IMR-90 (cell line): Measurements from ENCODE around the gene KIF16B. TPM values are rescaled to one million over a fixed set of nuclear protein-coding genes. Genes with fewer than 3 reads are reported as not detected.

Source experiments
- ATAC-seq: fragments of 200-7000 bp; cut with Tn5 transposase; 2 replicates; pipeline ENCODE4 v1.9.1; 2020; ENCODE audit warnings: low read depth, mild to moderate bottlenecking, moderate library complexity
- BruUV-seq: library from RNA; stranded (reverse); fragments of 400-500 nt; replicated peaks from 2 replicates; lab custom pipeline; 2021; lab: Mats Ljungman, UMichigan
- CTCF ChIA-PET: fragments of 300-600 bp; formaldehyde crosslinking; extraction: SDS; loops from one replicate; lab custom pipeline; 2021; ENCODE audit warnings: antibody characterized with exemption; lab: Yijun Ruan, JAX
- POLR2A ChIA-PET: fragments of 300-600 bp; sonication (Branson Sonifier 250); formaldehyde crosslinking; loops from one replicate; lab custom pipeline; 2022; ENCODE audit warnings: antibody characterized with exemption; ENCODE audit not compliant: unreplicated experiment; lab: Charles Lee
- DNase-seq: peaks from one replicate; pipeline ENCODE4 v3.0.0; 2013
- H2AFZ ChIP-seq: replicated peaks from 2 replicates; pipeline ENCODE3; 2013; ENCODE audit warnings: low read length, mild to moderate bottlenecking; ENCODE audit not compliant: poor library complexity
- H2AK5ac ChIP-seq: 2 replicates; pipeline ENCODE4 v1.6.1; 2013; ENCODE audit warnings: low read depth, low read length, inconsistent platforms
- H2AK9ac ChIP-seq: replicated peaks from 2 replicates; pipeline ENCODE3; 2013; ENCODE audit warnings: mild to moderate bottlenecking, low read depth, low read length, moderate library complexity; ENCODE audit not compliant: poor library complexity
- H2BK120ac ChIP-seq: 2 replicates; pipeline ENCODE4 v1.6.1; 2013; ENCODE audit warnings: low read depth, low read length, inconsistent platforms
- H2BK15ac ChIP-seq: 3 replicates; pipeline ENCODE4 v1.6.1; 2013; ENCODE audit warnings: low read depth, low read length, inconsistent platforms
- H2BK20ac ChIP-seq: 2 replicates; pipeline ENCODE4 v1.6.1; 2013; ENCODE audit warnings: low read depth, mild to moderate bottlenecking, inconsistent platforms, low read length, moderate library complexity
- H2BK5ac ChIP-seq: 2 replicates; pipeline ENCODE4 v1.6.1; 2013; ENCODE audit warnings: mild to moderate bottlenecking, low read depth, low read length, inconsistent platforms; ENCODE audit not compliant: poor library complexity, severe bottlenecking
- H3K14ac ChIP-seq: replicated peaks from 2 replicates; pipeline ENCODE4 v1.6.1; 2013; ENCODE audit warnings: low read depth, low read length, inconsistent platforms
- H3K18ac ChIP-seq: 2 replicates; pipeline ENCODE4 v1.6.1; 2013; ENCODE audit warnings: low read depth, low read length, control low read depth
- H3K23ac ChIP-seq: 2 replicates; pipeline ENCODE4 v1.6.1; 2013; ENCODE audit warnings: low read depth, low read length, inconsistent platforms
- H3K27ac ChIP-seq: 2 replicates; pipeline ENCODE4 v1.5.1; 2013; ENCODE audit warnings: mild to moderate bottlenecking, control low read depth, low read length; ENCODE audit not compliant: insufficient read depth
- H3K27me3 ChIP-seq: 2 replicates; pipeline ENCODE4 v1.6.1; 2013; ENCODE audit warnings: low read length; ENCODE audit not compliant: control insufficient read depth, insufficient read depth
- H3K36me3 ChIP-seq: 2 replicates; pipeline ENCODE4 v1.6.1; 2013; ENCODE audit warnings: low read length, mixed read lengths; ENCODE audit not compliant: control insufficient read depth, insufficient read depth
- H3K4ac ChIP-seq: 2 replicates; pipeline ENCODE4 v1.6.1; 2013; ENCODE audit warnings: low read depth, low read length, inconsistent platforms
- H3K4me1 ChIP-seq: 2 replicates; pipeline ENCODE4 v1.6.1; 2013; ENCODE audit warnings: low read length, mixed read lengths; ENCODE audit not compliant: control insufficient read depth, insufficient read depth
- H3K4me2 ChIP-seq: 2 replicates; pipeline ENCODE4 v1.6.1; 2013; ENCODE audit warnings: low read depth, mild to moderate bottlenecking, control low read depth, low read length, moderate library complexity
- H3K4me3 ChIP-seq: 2 replicates; pipeline ENCODE4 v1.5.1; 2013; ENCODE audit warnings: low read depth, mild to moderate bottlenecking, control low read depth, low read length, moderate library complexity; ENCODE audit not compliant: insufficient read depth
- H3K56ac ChIP-seq: 2 replicates; pipeline ENCODE4 v1.6.1; 2013; ENCODE audit warnings: low read length, inconsistent platforms; ENCODE audit not compliant: insufficient read depth; ENCODE audit errors: extremely low read depth
- H3K79me1 ChIP-seq, 2 experiments: 2 replicates each; pipeline ENCODE4 v1.6.1; 2013; ENCODE audit warnings: low read length in 2 of 2, inconsistent platforms in 1 of 2, low read depth in 1 of 2
- H3K9ac ChIP-seq: 2 replicates; pipeline ENCODE4 v1.6.1; 2013; ENCODE audit warnings: low read depth, low read length, control low read depth
- H3K9me1 ChIP-seq: 2 replicates; pipeline ENCODE4 v1.6.1; 2013; ENCODE audit warnings: low read length, inconsistent platforms; ENCODE audit not compliant: insufficient read depth
- H3K9me3 ChIP-seq: 2 replicates; pipeline ENCODE4 v1.6.1; 2013; ENCODE audit warnings: low read length; ENCODE audit not compliant: control insufficient read depth, insufficient read depth
- H4K20me1 ChIP-seq: 2 replicates; pipeline ENCODE4 v1.6.1; 2013; ENCODE audit warnings: low read length, inconsistent platforms; ENCODE audit not compliant: insufficient read depth
- H4K5ac ChIP-seq: 2 replicates; pipeline ENCODE4 v1.6.1; 2013; ENCODE audit warnings: mild to moderate bottlenecking, low read depth, low read length, control low read depth
- H4K8ac ChIP-seq, 2 experiments: 2 replicates each; pipeline ENCODE4 v1.6.1; 2013; ENCODE audit warnings: low read depth in 2 of 2, low read length in 2 of 2, control low read depth in 1 of 2, inconsistent platforms in 1 of 2
- H4K91ac ChIP-seq: 2 replicates; pipeline ENCODE4 v1.6.1; 2013; ENCODE audit warnings: low read depth, low read length, inconsistent platforms; ENCODE audit not compliant: insufficient read depth
- CEBPB ChIP-seq: IDR thresholded peaks from 2 replicates; pipeline ENCODE4 v1.6.1; 2012; ENCODE audit warnings: low read depth, low read length, improper control_type of control experiment
- SMC3 ChIP-seq: fragments of 150-350 bp; IDR thresholded peaks from 2 replicates; pipeline ENCODE4 v1.6.1; 2016; ENCODE audit warnings: low read depth, mild to moderate bottlenecking, antibody characterized with exemption, low read length, moderate library complexity
- WGBS, 2 experiments: methylation state at CpG; one replicate each; pipeline versions ENCODE4 v1.1.5 to v1.1.7; 2013; ENCODE audit warnings: missing lambda C conversion rate in 2 of 2; ENCODE audit not compliant: insufficient read length in 1 of 2; ENCODE audit errors: extremely low coverage in 2 of 2; 5-methylcytosine and 5-hydroxymethylcytosine counted together
- dilution Hi-C: fragments of 300-500 bp; cut with HindIII; formaldehyde crosslinking; loops from one replicate; pipeline ENCODE4 v1.14.3; 2018; ENCODE audit warnings: low sequenced_read_pairs; ENCODE audit not compliant: unreplicated experiment
- in situ Hi-C: fragments of 300-500 bp; cut with MboI; formaldehyde crosslinking; loops from 3 replicates; pipeline ENCODE4 v1.14.3; 2019; ENCODE audit warnings: low sequenced_read_pairs, inconsistent platforms, mixed read lengths
- intact Hi-C: fragments of 100-400 bp; cut with micrococcal nuclease; formaldehyde crosslinking; loops from 2 replicates; pipeline ENCODE4 v1.10.0; 2022
- polyA plus RNA-seq, 3 experiments: library from polyadenylated mRNA; depleted of rRNA; stranded (reverse); fragments of >200 nt; gene quantifications; 2 replicates each; pipeline ENCODE4 v1.2.3, GENCODE V29; 2012; ENCODE audit warnings: low replicate concordance in 1 of 3
- total RNA-seq: library from RNA; depleted of rRNA; stranded (reverse); fragments of >200 nt; gene quantifications from 2 replicates; pipeline ENCODE4 v1.2.3, GENCODE V29; 2012

KIF16B gene
- total and polyA plus RNA-seq, 2 of the 4 experiments (the other 2 are of a cell fraction): 4.7 to 10.0 TPM

DNA sequence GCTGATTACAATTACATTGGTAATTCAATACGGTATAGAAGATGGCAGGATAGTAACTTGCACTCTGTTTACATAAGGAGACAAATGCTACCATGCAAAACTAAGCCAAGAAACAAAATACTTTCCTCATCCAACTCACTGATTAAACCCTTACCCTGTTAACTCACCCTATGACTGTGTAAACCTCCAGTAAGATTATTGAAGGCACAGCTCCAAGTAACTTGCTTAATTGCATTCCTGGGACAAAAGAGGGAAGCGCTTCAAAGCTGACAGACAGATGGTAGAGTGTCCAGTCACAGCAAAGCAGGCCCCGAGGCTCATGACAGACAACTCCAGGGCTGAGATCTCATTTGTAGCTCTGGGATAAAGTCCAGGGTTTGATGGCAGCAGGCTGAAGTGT, 6.9 kb upstream of the KIF16B start:
- H2AFZ ChIP-seq: peak overlapping the region; percentile 29
- peaks cover 9% of the 10 kb centered on the region for H3K4me1 ChIP-seq
- no peak overlapping the region for H3K9ac ChIP-seq
- no peaks in the 10 kb centered on the region for H3K36me3 ChIP-seq
- no peak overlapping the region for H2BK20ac ChIP-seq
- peak; percentile 77 for DNase-seq
- no peak overlapping the region for H2BK5ac ChIP-seq
- H3K27ac ChIP-seq: no peak overlapping the region
- WGBS, 2 experiments: 0% methylated on average over 1 of the region's 3 CpGs; no CpG with 5 or more reads in 1 of the 2 experiments
- H3K18ac ChIP-seq: no peak overlapping the region
- no peak overlapping the region for H3K14ac ChIP-seq
- no peaks in the 10 kb centered on the region for H3K9me3 ChIP-seq
- no peaks in the 10 kb centered on the region for H4K20me1 ChIP-seq
- H3K4me2 ChIP-seq: no peak overlapping the region; the same call in 1 of the 2 replicates
- H4K91ac ChIP-seq: no peak overlapping the region
- ChIA-PET POLR2A (no interaction called here), CTCF (no interaction called here)
- no peak overlapping the region for H2AK9ac ChIP-seq
- no peak overlapping the region for H2BK15ac ChIP-seq
- H3K79me1 ChIP-seq: no peaks in the 10 kb centered on the region
- H3K23ac ChIP-seq: no peak overlapping the region
- H4K5ac ChIP-seq: no peak overlapping the region
- H4K8ac ChIP-seq: no peak overlapping the region
- in situ Hi-C loops (no loop called here), dilution Hi-C loops (no loop called here), intact Hi-C loops (loop anchor here (5.0 kb wide), 1 partner anchor 37 kb away; no protein-coding TSS in a partner anchor)
- BruUV-seq: no TSS peak
- TF ChIP-seq SMC3: no peak
- peak; percentile 69; the same call in 1 of the 2 replicates for TF ChIP-seq CEBPB
- peaks cover 4% of the 10 kb centered on the region; the same call in 1 of the 2 replicates for H3K9me1 ChIP-seq
- ATAC-seq: peak; percentile 93
- no peak overlapping the region for H3K4me3 ChIP-seq
- no peak overlapping the region for H2BK120ac ChIP-seq
- no peak overlapping the region for H2AK5ac ChIP-seq
- H3K27me3 ChIP-seq: no peaks in the 10 kb centered on the region
- no peak overlapping the region for H3K56ac ChIP-seq
- H3K4ac ChIP-seq: no peak overlapping the region
